ENCODE measurements around the gene UGT1A6.
A peak's percentile ranks its signal among the peaks of the same experiment; 100 is the strongest.
"Not testable (repeated sequence)": the region's sequence is repeated elsewhere in the genome, so short reads cannot be mapped to it uniquely, and the experiment has no call there.

UGT1A6 gene

GRCh38 chr2:233691443-233692433, 952 bp upstream of the UGT1A6 start:
- no peak overlapping the region for H3K4me3 ChIP-seq (replicated peaks; ENCODE audit: low read depth, low read length)
- TF ChIP-seq, protein P1, sequence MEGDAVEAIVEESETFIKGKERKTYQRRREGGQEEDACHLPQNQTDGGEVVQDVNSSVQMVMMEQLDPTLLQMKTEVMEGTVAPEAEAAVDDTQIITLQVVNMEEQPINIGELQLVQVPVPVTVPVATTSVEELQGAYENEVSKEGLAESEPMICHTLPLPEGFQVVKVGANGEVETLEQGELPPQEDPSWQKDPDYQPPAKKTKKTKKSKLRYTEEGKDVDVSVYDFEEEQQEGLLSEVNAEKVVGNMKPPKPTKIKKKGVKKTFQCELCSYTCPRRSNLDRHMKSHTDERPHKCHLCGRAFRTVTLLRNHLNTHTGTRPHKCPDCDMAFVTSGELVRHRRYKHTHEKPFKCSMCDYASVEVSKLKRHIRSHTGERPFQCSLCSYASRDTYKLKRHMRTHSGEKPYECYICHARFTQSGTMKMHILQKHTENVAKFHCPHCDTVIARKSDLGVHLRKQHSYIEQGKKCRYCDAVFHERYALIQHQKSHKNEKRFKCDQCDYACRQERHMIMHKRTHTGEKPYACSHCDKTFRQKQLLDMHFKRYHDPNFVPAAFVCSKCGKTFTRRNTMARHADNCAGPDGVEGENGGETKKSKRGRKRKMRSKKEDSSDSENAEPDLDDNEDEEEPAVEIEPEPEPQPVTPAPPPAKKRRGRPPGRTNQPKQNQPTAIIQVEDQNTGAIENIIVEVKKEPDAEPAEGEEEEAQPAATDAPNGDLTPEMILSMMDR (IDR thresholded peaks at IDR 0.05; ENCODE audit: low read length, missing control alignments): no peak

GRCh38 chr2:233693963-233694362, 1.3 kb downstream of the UGT1A6 start:
- DNase-seq (ENCODE audit: low read depth): no peak
- TF ChIP-seq, protein P1 (IDR thresholded peaks at IDR 0.05; ENCODE audit: low read length, missing control alignments): no peak
- H3K4me3 ChIP-seq (replicated peaks; ENCODE audit: low read depth, low read length): no peak overlapping the region

More at GRCh38 chr2:233691443-233692433, 952 bp upstream of the UGT1A6 start:
- no peak for DNase-seq (ENCODE audit: low read depth)

DNA sequence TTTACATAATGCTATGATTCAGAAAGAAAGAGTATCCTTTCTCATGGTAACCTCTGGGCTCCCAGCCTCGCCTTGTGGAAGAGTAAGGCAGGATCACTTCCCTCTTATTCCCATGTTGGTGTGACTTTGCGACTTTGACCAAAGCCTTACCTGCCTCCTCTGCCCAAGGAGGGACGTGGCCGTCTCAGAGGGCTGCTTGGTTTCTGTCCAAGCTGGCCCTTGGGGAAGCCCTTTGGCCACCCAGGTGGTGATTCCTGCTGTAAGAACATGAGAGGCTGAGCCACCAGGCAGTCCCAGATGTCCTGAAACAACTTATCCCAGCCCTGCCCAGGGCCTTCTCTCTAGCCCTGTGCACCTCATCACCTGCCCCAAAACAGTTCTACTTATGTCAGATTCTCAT, 6.0 kb downstream of the UGT1A6 start:
- DNase-seq (ENCODE audit: low read depth): no peak
- no peak overlapping the region for H3K4me3 ChIP-seq (replicated peaks; ENCODE audit: low read depth, low read length)
- TF ChIP-seq, protein P1 (IDR thresholded peaks at IDR 0.05; ENCODE audit: low read length, missing control alignments): no peak

DNA sequence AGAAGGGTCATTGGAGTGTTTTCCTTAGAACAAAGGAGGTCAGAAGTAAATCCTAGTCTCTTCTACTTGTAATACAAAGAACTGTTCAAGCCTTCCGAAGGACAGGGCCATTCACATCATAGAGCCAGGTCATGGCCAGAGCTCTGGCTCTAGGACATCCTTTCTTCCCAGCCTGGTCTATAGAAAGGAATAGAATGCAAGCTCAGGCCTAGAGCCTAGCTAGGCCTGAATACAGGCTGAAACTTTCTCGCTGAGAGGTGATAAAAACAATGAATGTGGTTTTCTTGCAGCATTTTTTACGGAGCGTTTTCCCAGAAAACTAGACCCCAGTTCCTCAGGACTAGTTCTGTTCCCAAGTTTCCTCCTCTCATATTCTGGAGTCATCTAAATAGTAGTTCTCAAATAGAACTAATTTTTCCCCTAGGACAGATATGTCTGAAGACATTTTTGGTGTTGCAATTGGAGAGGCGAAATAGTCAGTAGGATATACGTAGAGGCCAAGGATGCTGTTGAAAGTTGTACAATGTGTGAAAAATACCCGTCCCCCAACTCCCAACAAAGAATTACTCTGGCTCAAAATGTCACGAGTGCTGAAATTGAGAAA, 6.8 kb downstream of the UGT1A6 start:
- TF ChIP-seq, protein P1 (IDR thresholded peaks at IDR 0.05; ENCODE audit: low read length, missing control alignments): no peak
- DNase-seq (ENCODE audit: low read depth): peak; percentile 79
- H3K4me3 ChIP-seq (replicated peaks; ENCODE audit: low read depth, low read length): no peak overlapping the region

- H3K4me3 ChIP-seq (replicated peaks; ENCODE audit: low read depth, low read length): no peak overlapping the region
- TF ChIP-seq, protein P1 (IDR thresholded peaks at IDR 0.05; ENCODE audit: low read length, missing control alignments): no peak
- peak; percentile 98 for DNase-seq (ENCODE audit: low read depth)
Measured at GRCh38 chr2:233700028-233700635, 7.4 kb downstream of the UGT1A6 start.

GRCh38 chr2:233700842-233701241, 8.2 kb downstream of the UGT1A6 start:
- not testable (repeated sequence) for H3K4me3 ChIP-seq (replicated peaks; ENCODE audit: low read depth, low read length); DNase-seq (ENCODE audit: low read depth)

DNA sequence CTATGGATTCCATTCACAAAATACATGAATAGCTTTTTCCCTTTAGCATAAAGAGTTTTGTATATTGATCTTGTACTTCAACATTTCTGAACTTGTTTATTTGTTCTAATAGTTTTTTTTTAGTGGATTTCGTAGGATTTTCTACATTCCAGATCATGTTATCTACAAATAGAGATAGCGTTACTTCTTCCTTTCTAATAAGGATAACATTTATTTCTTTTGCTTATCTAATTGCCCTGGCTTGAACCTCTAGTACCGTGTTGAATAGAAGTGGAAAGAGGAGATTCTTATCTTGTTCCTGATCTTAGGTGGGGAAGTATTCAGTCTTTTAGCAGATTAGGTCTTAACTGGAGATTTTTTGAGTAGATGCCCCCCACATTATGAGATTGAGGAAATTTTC, 9.5 kb downstream of the UGT1A6 start:
- H3K4me3 ChIP-seq (replicated peaks; ENCODE audit: low read depth, low read length): no peak overlapping the region
- TF ChIP-seq, protein P1 (IDR thresholded peaks at IDR 0.05; ENCODE audit: low read length, missing control alignments): no peak
- no peak for DNase-seq (ENCODE audit: low read depth)

All from fibroblast of pulmonary artery (primary cell).